Sigmoid colon (tissue), 3 donors: ENCODE results near the gene PLD6.

Source experiments
- CTCF ChIP-seq, 4 experiments: fragments of 450-650 bp in 3 of 4; fragments of 200-600 bp in 1 of 4; IDR thresholded peaks; one replicate each; pipeline ENCODE4 v1.5.1; 2016 to 2019; ENCODE audit warnings: antibody characterized with exemption in 4 of 4, mild to moderate bottlenecking in 3 of 4, moderate library complexity in 2 of 4
- POLR2A ChIP-seq, 2 donors: fragments of 450-650 bp; IDR thresholded peaks; one replicate each; pipeline ENCODE4 v1.6.1; 2016; ENCODE audit warnings: antibody characterized with exemption in 2 of 2, mild to moderate bottlenecking in 2 of 2, moderate library complexity in 2 of 2

GRCh38 chr17:17191961-17192381 lies 14.2 kb downstream of the PLD6 start:
- TF ChIP-seq POLR2A (IDR thresholded peaks at IDR 0.05) (no peak), CTCF (IDR thresholded peaks at IDR 0.05) (no peak)
